ENCODE measurements around the gene TMEM143.

- TF ChIP-seq CTCF (IDR thresholded peaks at IDR 0.05) (no peak), POLR2A (IDR thresholded peaks at IDR 0.05) (no peak)
These were observed 42.1 kb upstream of the TMEM143 start for GRCh38 chr19:48405850-48406249.

All from body of pancreas (tissue), 4 donors.